Calu3 (cell line): ENCODE data around the gene IL1R2. TPM values are rescaled to one million over a fixed set of nuclear protein-coding genes. Genes with fewer than 3 reads are reported as not detected.
"Not testable (repeated sequence)": the region's sequence is repeated elsewhere in the genome, so short reads cannot be mapped to it uniquely, and the experiment has no call there.

Experiments used
- BruUV-seq: library from RNA; stranded (reverse); fragments of 400-500 nt; replicated peaks from 2 replicates; lab custom pipeline; 2021; lab: Mats Ljungman, UMichigan
- CTCF ChIA-PET: fragments of 300-600 bp; sonication (Branson Sonifier 250); formaldehyde crosslinking; loops from one replicate; lab custom pipeline; 2022; ENCODE audit warnings: antibody characterized with exemption; lab: Charles Lee
- DNase-seq: peaks from one replicate; pipeline ENCODE4 v3.0.0; 2022
- H3K27ac Mint-ChIP-seq: one replicate; pipeline ENCODE4 v1.8.0; 2022; ENCODE audit warnings: mixed read lengths; ENCODE audit not compliant: unreplicated experiment
- H3K27me3 Mint-ChIP-seq: one replicate; pipeline ENCODE4 v1.8.0; 2022; ENCODE audit warnings: mixed read lengths; ENCODE audit not compliant: unreplicated experiment
- H3K36me3 Mint-ChIP-seq: one replicate; pipeline ENCODE4 v1.8.0; 2022; ENCODE audit warnings: mild to moderate bottlenecking, moderate library complexity, mixed read lengths; ENCODE audit not compliant: insufficient read depth, unreplicated experiment
- H3K4me1 Mint-ChIP-seq: one replicate; pipeline ENCODE4 v1.8.0; 2022; ENCODE audit warnings: mild to moderate bottlenecking, low read depth, mixed read lengths; ENCODE audit not compliant: unreplicated experiment
- H3K4me3 Mint-ChIP-seq: one replicate; pipeline ENCODE4 v1.8.0; 2022; ENCODE audit warnings: mild to moderate bottlenecking, low read depth, moderate library complexity, mixed read lengths; ENCODE audit not compliant: unreplicated experiment
- H3K9me3 Mint-ChIP-seq: one replicate; pipeline ENCODE4 v1.8.0; 2022; ENCODE audit warnings: low read depth, mixed read lengths; ENCODE audit not compliant: unreplicated experiment
- CTCF ChIP-seq: fragments of 200-600 bp; IDR thresholded peaks from one replicate; pipeline ENCODE4 v1.8.0; 2022; ENCODE audit warnings: antibody characterized with exemption; ENCODE audit not compliant: unreplicated experiment
- intact Hi-C: fragments of 100-400 bp; cut with micrococcal nuclease; formaldehyde crosslinking; loops from one replicate; pipeline ENCODE4 v1.10.0; 2022; ENCODE audit not compliant: unreplicated experiment
- total RNA-seq: library from RNA; stranded (reverse); gene quantifications from 2 replicates; pipeline ENCODE4 v1.2.3, GENCODE V29; 2022

IL1R2 gene
- total RNA-seq, 1 experiment from 2014 or later: not detected

GRCh38 chr2:102002228-102002627 is 10.5 kb downstream of the IL1R2 start:
- BruUV-seq: no TSS peak
- no peak for DNase-seq
- no peak overlapping the region for H3K27ac Mint-ChIP-seq
- TF ChIP-seq CTCF: no peak
- H3K36me3 Mint-ChIP-seq: no peaks in the 10 kb centered on the region
- H3K27me3 Mint-ChIP-seq: no peaks in the 10 kb centered on the region
- intact Hi-C loops: no loop called here
- H3K4me3 Mint-ChIP-seq: no peak overlapping the region
- CTCF ChIA-PET: no interaction called here
- H3K4me1 Mint-ChIP-seq: peaks cover 8% of the 10 kb centered on the region
- no peaks in the 10 kb centered on the region for H3K9me3 Mint-ChIP-seq

- BruUV-seq, CTCF ChIA-PET, H3K27ac Mint-ChIP-seq, H3K4me1 Mint-ChIP-seq, DNase-seq, H3K27me3 Mint-ChIP-seq, H3K9me3 Mint-ChIP-seq, H3K36me3 Mint-ChIP-seq, intact Hi-C loops, H3K4me3 Mint-ChIP-seq: not testable (repeated sequence)
These were observed 11.1 kb downstream of the IL1R2 start for GRCh38 chr2:102002909-102003308.

DNA sequence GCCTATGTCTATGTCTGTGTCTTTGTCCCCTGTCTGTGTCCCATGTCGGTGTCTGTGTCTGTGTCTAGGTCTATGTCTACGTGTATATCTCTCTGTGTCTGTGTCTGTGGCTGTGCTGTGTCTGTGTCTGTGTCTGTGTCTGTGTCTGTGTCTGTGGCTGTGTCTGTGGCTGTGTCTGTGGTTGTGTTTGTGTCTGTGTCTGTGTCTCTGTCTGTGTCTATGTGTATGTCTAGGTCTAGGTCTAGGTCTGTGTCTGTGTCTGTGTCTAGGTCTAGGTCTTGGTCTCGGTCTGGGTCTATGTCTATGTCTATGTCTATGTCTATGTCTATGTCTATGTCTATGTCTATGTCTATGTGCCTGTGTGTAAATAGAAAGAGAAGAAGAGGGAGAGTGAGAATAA is 11.9 kb downstream of the IL1R2 start:
- intact Hi-C loops: no loop called here
- no peak for TF ChIP-seq CTCF
- CTCF ChIA-PET: no interaction called here
- Mint-ChIP-seq H3K4me3 (no peak overlapping the region), H3K36me3 (no peaks in the 10 kb centered on the region), H3K27ac (no peak overlapping the region), H3K4me1 (peaks cover 5% of the 10 kb centered on the region), H3K27me3 (no peaks in the 10 kb centered on the region), H3K9me3 (no peaks in the 10 kb centered on the region)
- BruUV-seq: no TSS peak
- DNase-seq: no peak

- no peak for DNase-seq
- Mint-ChIP-seq H3K4me3 (no peak overlapping the region), H3K27me3 (no peaks in the 10 kb centered on the region), H3K4me1 (no peaks in the 10 kb centered on the region), H3K27ac (no peak overlapping the region), H3K36me3 (no peaks in the 10 kb centered on the region), H3K9me3 (no peaks in the 10 kb centered on the region)
- BruUV-seq: no TSS peak
- CTCF ChIA-PET: interaction anchor here (0.8 to 0.9 kb wide), 2 partner anchors 121 to 236 kb away, joined by 3 read pairs; no protein-coding TSS in a partner anchor
- TF ChIP-seq CTCF: no peak
- intact Hi-C loops: no loop called here
These were observed 12.8 kb downstream of the IL1R2 start for GRCh38 chr2:102004581-102004980.

- no peak overlapping the region for H3K4me3 Mint-ChIP-seq
- no peak for TF ChIP-seq CTCF
- no peaks in the 10 kb centered on the region for H3K9me3 Mint-ChIP-seq
- H3K36me3 Mint-ChIP-seq: no peaks in the 10 kb centered on the region
- H3K27me3 Mint-ChIP-seq: no peaks in the 10 kb centered on the region
- no peaks in the 10 kb centered on the region for H3K4me1 Mint-ChIP-seq
- CTCF ChIA-PET: interaction anchor here (0.8 to 1.5 kb wide), 4 partner anchors 19 to 235 kb away, joined by 3 to 39 read pairs (median 6); no protein-coding TSS in a partner anchor
- no peak for DNase-seq
- intact Hi-C loops: loop anchor here (5.0 kb wide), 1 partner anchor 237 kb away; no protein-coding TSS in a partner anchor
- BruUV-seq: no TSS peak
- no peak overlapping the region for H3K27ac Mint-ChIP-seq
These were observed 13.7 kb downstream of the IL1R2 start for GRCh38 chr2:102005449-102005848.
